H9 (cell line): ENCODE measurements around the gene ANP32B. TPM values are rescaled to one million over a fixed set of nuclear protein-coding genes. Genes with fewer than 3 reads are reported as not detected.

Source experiments
- DNase-seq: peaks from one replicate; pipeline ENCODE4 v3.0.0-alpha.2; 2017
- H2AFZ ChIP-seq: one replicate; pipeline ENCODE4 v1.6.1; 2013; ENCODE audit warnings: mild to moderate bottlenecking, low read length, control low read depth, moderate library complexity
- H2AK5ac ChIP-seq: 2 replicates; pipeline ENCODE4 v1.6.1; 2013; ENCODE audit warnings: low read length, control low read depth, mixed read lengths; ENCODE audit not compliant: insufficient read length
- H2BK120ac ChIP-seq: one replicate; pipeline ENCODE4 v1.6.1; 2013; ENCODE audit warnings: low read depth, mild to moderate bottlenecking, low read length, control low read depth, inconsistent platforms; ENCODE audit not compliant: poor library complexity, severe bottlenecking
- H2BK12ac ChIP-seq: 2 replicates; pipeline ENCODE4 v1.6.1; 2013; ENCODE audit warnings: low read length, control low read depth, mixed read lengths, low read depth; ENCODE audit not compliant: insufficient read length
- H2BK15ac ChIP-seq: 2 replicates; pipeline ENCODE4 v1.6.1; 2013; ENCODE audit warnings: low read depth, low read length, control low read depth
- H2BK20ac ChIP-seq: one replicate; pipeline ENCODE4 v1.6.1; 2013; ENCODE audit warnings: low read depth, mild to moderate bottlenecking, low read length, control low read depth, inconsistent platforms; ENCODE audit not compliant: poor library complexity, severe bottlenecking
- H2BK5ac ChIP-seq: 2 replicates; pipeline ENCODE4 v1.6.1; 2013; ENCODE audit warnings: low read length, control low read depth, mixed read lengths; ENCODE audit not compliant: insufficient read length
- H3K14ac ChIP-seq: 2 replicates; pipeline ENCODE4 v1.6.1; 2013; ENCODE audit warnings: low read length, control low read depth; ENCODE audit not compliant: insufficient read depth
- H3K18ac ChIP-seq: 2 replicates; pipeline ENCODE4 v1.6.1; 2013; ENCODE audit warnings: low read depth, mild to moderate bottlenecking, mixed read lengths, low read length, control low read depth; ENCODE audit not compliant: insufficient read length
- H3K23ac ChIP-seq: 2 replicates; pipeline ENCODE4 v1.6.1; 2013; ENCODE audit warnings: low read length, control low read depth, mixed read lengths, low read depth; ENCODE audit not compliant: insufficient read length
- H3K23me2 ChIP-seq: 2 replicates; pipeline ENCODE4 v1.6.1; 2013; ENCODE audit warnings: low read depth, mild to moderate bottlenecking, mixed read lengths, low read length, control low read depth; ENCODE audit not compliant: insufficient read length, poor library complexity, severe bottlenecking
- H3K27ac ChIP-seq: 2 replicates; pipeline ENCODE4 v1.5.1; 2013; ENCODE audit warnings: low read length, control low read depth, mixed read lengths, low read depth; ENCODE audit not compliant: insufficient read length
- H3K27me3 ChIP-seq: 2 replicates; pipeline ENCODE4 v1.6.1; 2013; ENCODE audit warnings: low read length, control low read depth, inconsistent platforms; ENCODE audit not compliant: insufficient read depth
- H3K4ac ChIP-seq: 2 replicates; pipeline ENCODE4 v1.6.1; 2013; ENCODE audit warnings: low read depth, mild to moderate bottlenecking, control low read depth, inconsistent platforms, low read length, moderate library complexity
- H3K4me1 ChIP-seq: 2 replicates; pipeline ENCODE4 v1.6.1; 2013; ENCODE audit warnings: low read length, control low read depth, inconsistent platforms; ENCODE audit not compliant: insufficient read depth
- H3K4me2 ChIP-seq: 2 replicates; pipeline ENCODE4 v1.6.1; 2013; ENCODE audit warnings: low read length, control low read depth, mixed read lengths; ENCODE audit not compliant: insufficient read length, insufficient read depth
- H3K56ac ChIP-seq: 2 replicates; pipeline ENCODE4 v1.6.1; 2013; ENCODE audit warnings: low read depth, mild to moderate bottlenecking, mixed read lengths, low read length, control low read depth; ENCODE audit not compliant: insufficient read length
- H3K79me1 ChIP-seq: 2 replicates; pipeline ENCODE4 v1.6.1; 2013; ENCODE audit warnings: low read depth, mild to moderate bottlenecking, moderate library complexity, low read length, control low read depth, inconsistent platforms; ENCODE audit not compliant: insufficient read depth, poor library complexity, severe bottlenecking
- H3K79me2 ChIP-seq: 2 replicates; pipeline ENCODE4 v1.6.1; 2013; ENCODE audit warnings: low read length, control low read depth, inconsistent platforms; ENCODE audit not compliant: insufficient read depth
- H3K9ac ChIP-seq: 2 replicates; pipeline ENCODE4 v1.6.1; 2013; ENCODE audit warnings: low read length, control low read depth, mixed read lengths; ENCODE audit not compliant: insufficient read length; ENCODE audit errors: extremely low read depth
- H3K9me3 ChIP-seq: one replicate; pipeline ENCODE4 v1.6.1; 2013; ENCODE audit warnings: low read depth, low read length, inconsistent platforms; ENCODE audit not compliant: control insufficient read depth
- H3T11ph ChIP-seq: one replicate; pipeline ENCODE4 v1.6.1; 2013; ENCODE audit warnings: mild to moderate bottlenecking, low read length, control low read depth, inconsistent platforms
- H4K20me1 ChIP-seq: one replicate; pipeline ENCODE4 v1.6.1; 2013; ENCODE audit not compliant: control insufficient read depth, insufficient read length, insufficient read depth
- H4K5ac ChIP-seq: 2 replicates; pipeline ENCODE4 v1.6.1; 2013; ENCODE audit warnings: low read depth, mild to moderate bottlenecking, mixed read lengths, low read length, control low read depth; ENCODE audit not compliant: insufficient read length
- H4K8ac ChIP-seq: replicated peaks from 2 replicates; pipeline ENCODE4 v1.6.1; 2013; ENCODE audit warnings: low read length, control low read depth, mixed read lengths, low read depth; ENCODE audit not compliant: insufficient read length
- H4K91ac ChIP-seq: 2 replicates; pipeline ENCODE4 v1.6.1; 2013; ENCODE audit warnings: low read depth, mild to moderate bottlenecking, moderate library complexity, mixed read lengths, low read length, control low read depth; ENCODE audit not compliant: insufficient read length
- H3K27ac Mint-ChIP-seq, 3 experiments: 2 replicates in 2 of 3; 3 replicates in 1 of 3; pipeline ENCODE4 v1.8.0; 2020 to 2021; ENCODE audit warnings: mixed read lengths in 3 of 3, mild to moderate bottlenecking in 1 of 3, moderate library complexity in 1 of 3
- H3K27me3 Mint-ChIP-seq: 2 replicates; pipeline ENCODE4 v1.8.0; 2021; ENCODE audit warnings: low read depth, mild to moderate bottlenecking, moderate library complexity, mixed read lengths
- H3K36me3 Mint-ChIP-seq, 3 experiments: 2 replicates in 2 of 3; 3 replicates in 1 of 3; pipeline ENCODE4 v1.8.0; 2020 to 2021; ENCODE audit warnings: low read depth in 3 of 3, mixed read lengths in 3 of 3; ENCODE audit not compliant: insufficient read depth in 1 of 3
- H3K4me1 Mint-ChIP-seq, 2 experiments: 2 replicates each; pipeline ENCODE4 v1.8.0; 2020; ENCODE audit warnings: mixed read lengths in 2 of 2
- H3K4me3 Mint-ChIP-seq, 2 experiments: 2 replicates in 1 of 2; 3 replicates in 1 of 2; pipeline ENCODE4 v1.8.0; 2020 to 2021; ENCODE audit warnings: mild to moderate bottlenecking in 2 of 2, mixed read lengths in 2 of 2, moderate library complexity in 1 of 2
- H3K9me3 Mint-ChIP-seq, 2 experiments: 2 replicates in 1 of 2; 3 replicates in 1 of 2; pipeline ENCODE4 v1.8.0; 2020; ENCODE audit warnings: mild to moderate bottlenecking in 2 of 2, mixed read lengths in 2 of 2, moderate library complexity in 1 of 2
- WGBS: extraction: QIAGEN DNeasy Blood & Tissue Kit; methylation state at CpG from one replicate; pipeline ENCODE4 v1.1.7; 2013; ENCODE audit warnings: missing lambda C conversion rate, low lambda C conversion rate, mixed read lengths; ENCODE audit not compliant: insufficient read length; ENCODE audit errors: extremely low coverage; 5-methylcytosine and 5-hydroxymethylcytosine counted together
- total RNA-seq: library from RNA; stranded (reverse); gene quantifications from 2 replicates; pipeline ENCODE4 v1.2.1, GENCODE V29; 2021
- TF ChIP-seq, protein P1 (sequence below): fragments of 200-600 bp; sonication (generic); conservative IDR thresholded peaks from 3 replicates; pipeline ENCODE4 v1.8.0; 2021; ENCODE audit warnings: antibody characterized with exemption, mild to moderate bottlenecking

ANP32B gene
- total RNA-seq, 1 experiment from 2014 or later, result 91.6 TPM

DNA sequence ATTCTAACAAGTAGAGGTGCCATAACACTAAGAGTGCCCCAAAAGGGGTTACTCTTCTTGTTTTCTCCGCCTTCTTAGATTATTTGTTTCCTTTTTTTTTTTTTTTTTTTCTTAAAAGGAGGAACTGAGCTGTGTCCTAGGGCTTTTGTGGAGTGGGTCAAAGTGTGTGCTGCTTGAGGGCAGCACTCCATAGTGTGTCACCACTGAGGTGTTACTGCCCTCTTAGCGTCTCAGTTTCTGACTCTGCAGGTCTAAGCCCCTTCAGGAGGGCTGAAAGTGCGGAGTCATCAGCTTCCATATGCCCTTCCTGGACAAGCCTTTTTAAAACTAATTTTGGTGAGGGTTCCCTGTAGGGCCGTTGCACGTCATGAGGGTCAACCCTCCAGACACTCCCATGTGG, 60.8 kb downstream of the ANP32B start:
- Histone ChIP-seq H3K56ac (no peak overlapping the region), H4K91ac (no peak overlapping the region), H2BK20ac (no peak overlapping the region), H4K5ac (no peak overlapping the region), H3K18ac (no peak overlapping the region), H2BK120ac (no peak overlapping the region), H3K4me2 (no peak overlapping the region), H3T11ph (no peak overlapping the region), H3K27me3 (no peaks in the 10 kb centered on the region), H3K79me2 (no peaks in the 10 kb centered on the region), H3K4me1 (no peaks in the 10 kb centered on the region; the same call in 1 of the 2 replicates), H4K8ac (no peak overlapping the region), H3K79me1 (no peaks in the 10 kb centered on the region), H3K23me2 (no peaks in the 10 kb centered on the region), H2BK5ac (no peak overlapping the region), H2BK15ac (no peak overlapping the region), H3K27ac (no peak overlapping the region), H3K9ac (no peak overlapping the region), H2AK5ac (no peak overlapping the region), H3K23ac (no peak overlapping the region), H2AFZ (no peak overlapping the region), H3K14ac (no peak overlapping the region), H2BK12ac (no peak overlapping the region), H3K4ac (no peak overlapping the region), H3K9me3 (no peaks in the 10 kb centered on the region), H4K20me1 (no peaks in the 10 kb centered on the region)
- Mint-ChIP-seq H3K9me3 (no peaks in the 10 kb centered on the region), H3K4me1 (peaks cover 9 to 10% of the 10 kb centered on the region in 2 experiments), H3K27ac (no peak overlapping the region), H3K36me3 (no peaks in the 10 kb centered on the region), H3K27me3 (peaks cover 15% of the 10 kb centered on the region), H3K4me3 (no peak overlapping the region)
- DNase-seq, result no peak
- TF ChIP-seq, protein P1, sequence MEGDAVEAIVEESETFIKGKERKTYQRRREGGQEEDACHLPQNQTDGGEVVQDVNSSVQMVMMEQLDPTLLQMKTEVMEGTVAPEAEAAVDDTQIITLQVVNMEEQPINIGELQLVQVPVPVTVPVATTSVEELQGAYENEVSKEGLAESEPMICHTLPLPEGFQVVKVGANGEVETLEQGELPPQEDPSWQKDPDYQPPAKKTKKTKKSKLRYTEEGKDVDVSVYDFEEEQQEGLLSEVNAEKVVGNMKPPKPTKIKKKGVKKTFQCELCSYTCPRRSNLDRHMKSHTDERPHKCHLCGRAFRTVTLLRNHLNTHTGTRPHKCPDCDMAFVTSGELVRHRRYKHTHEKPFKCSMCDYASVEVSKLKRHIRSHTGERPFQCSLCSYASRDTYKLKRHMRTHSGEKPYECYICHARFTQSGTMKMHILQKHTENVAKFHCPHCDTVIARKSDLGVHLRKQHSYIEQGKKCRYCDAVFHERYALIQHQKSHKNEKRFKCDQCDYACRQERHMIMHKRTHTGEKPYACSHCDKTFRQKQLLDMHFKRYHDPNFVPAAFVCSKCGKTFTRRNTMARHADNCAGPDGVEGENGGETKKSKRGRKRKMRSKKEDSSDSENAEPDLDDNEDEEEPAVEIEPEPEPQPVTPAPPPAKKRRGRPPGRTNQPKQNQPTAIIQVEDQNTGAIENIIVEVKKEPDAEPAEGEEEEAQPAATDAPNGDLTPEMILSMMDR, result no peak
- no CpG with 5 or more reads among the region's 5 CpGs for WGBS
